CD4-positive, alpha-beta T cell (primary cell): ENCODE measurements around the gene RUFY3. TPM values are rescaled to one million over a fixed set of nuclear protein-coding genes. Genes with fewer than 3 reads are reported as not detected.

ENCODE experiments used
- ATAC-seq: fragments of 200-7000 bp; cut with Tn5 transposase; one replicate; pipeline ENCODE4 v1.10.0; 2022; ENCODE audit warnings: mild to moderate bottlenecking; ENCODE audit not compliant: poor library complexity
- CTCF ChIA-PET: fragments of 350-600 bp; sonication (Branson Sonifier 250); formaldehyde crosslinking; loops from one replicate; lab custom pipeline; 2021; ENCODE audit warnings: antibody characterized with exemption, inconsistent platforms; lab: Charles Lee
- POLR2A ChIA-PET: fragments of 350-600 bp; sonication (Branson Sonifier 250); formaldehyde crosslinking; loops from one replicate; lab custom pipeline; 2021; ENCODE audit warnings: antibody characterized with exemption, inconsistent platforms; lab: Charles Lee
- DNase-seq, 14 experiments: peaks; one replicate each; pipeline ENCODE4 v3.0.0-alpha.2; 2013 to 2020; ENCODE audit warnings: mixed read lengths in 2 of 14
- H3K27ac ChIP-seq, 2 donors: one replicate each; pipeline versions ENCODE4 v1.5.1 to v1.7.0; 2013; ENCODE audit warnings: low read length in 2 of 2, low read depth in 1 of 2, mild to moderate bottlenecking in 1 of 2
- H3K27me3 ChIP-seq, 2 experiments: 1 replicate in 1 of 2; 2 replicates in 1 of 2; pipeline versions ENCODE4 v1.6.1 to v1.7.0; 2013; ENCODE audit warnings: low read length in 2 of 2, control low read depth in 1 of 2, mild to moderate bottlenecking in 1 of 2, moderate library complexity in 1 of 2; ENCODE audit not compliant: insufficient read depth in 2 of 2, control insufficient read depth in 1 of 2
- H3K36me3 ChIP-seq: one replicate; pipeline ENCODE4 v1.6.1; 2013; ENCODE audit warnings: low read length, control low read depth; ENCODE audit not compliant: insufficient read depth
- H3K4me1 ChIP-seq: one replicate; pipeline ENCODE4 v1.6.1; 2013; ENCODE audit warnings: low read length, control low read depth; ENCODE audit not compliant: insufficient read depth
- H3K4me3 ChIP-seq: one replicate; pipeline ENCODE4 v1.5.1; 2013; ENCODE audit warnings: mild to moderate bottlenecking, low read length, moderate library complexity
- H3K9me3 ChIP-seq, 2 experiments: 1 replicate in 1 of 2; 2 replicates in 1 of 2; pipeline versions ENCODE4 v1.6.1 to v1.7.0; 2013; ENCODE audit warnings: low read length in 2 of 2, mild to moderate bottlenecking in 2 of 2, control low read depth in 1 of 2, moderate library complexity in 1 of 2; ENCODE audit not compliant: control insufficient read depth in 1 of 2, insufficient read depth in 1 of 2
- H3K27ac Mint-ChIP-seq: one replicate; pipeline ENCODE4 v1.8.0; 2020; ENCODE audit warnings: mixed read lengths
- H3K27me3 Mint-ChIP-seq: one replicate; pipeline ENCODE4 v1.8.0; 2021; ENCODE audit warnings: mixed read lengths
- H3K36me3 Mint-ChIP-seq: one replicate; pipeline ENCODE4 v1.8.0; 2021; ENCODE audit warnings: low read depth, mixed read lengths
- H3K4me1 Mint-ChIP-seq: one replicate; pipeline ENCODE4 v1.8.0; 2021; ENCODE audit warnings: low read depth, mixed read lengths
- H3K4me3 Mint-ChIP-seq: one replicate; pipeline ENCODE4 v1.8.0; 2020; ENCODE audit warnings: mild to moderate bottlenecking, mixed read lengths
- H3K9me3 Mint-ChIP-seq: one replicate; pipeline ENCODE4 v1.8.0; 2020; ENCODE audit warnings: mixed read lengths
- intact Hi-C, 2 experiments: fragments of 100-400 bp; cut with DNase I in 1 of 2; cut with micrococcal nuclease in 1 of 2; formaldehyde crosslinking; loops; one replicate each; pipeline versions ENCODE4 v1.15.1 to v1.9.0; 2023 to 2025; cut with DNase I, micrococcal nuclease
- total RNA-seq, 174 experiments: library from RNA in 2 of 174; stranded (reverse) in 2 of 174; gene quantifications; one replicate each; pipeline ENCODE4 v1.2.3 and lab custom pipeline; 2021 to 2026
- TF ChIP-seq, protein P1 (sequence below): fragments of 200-600 bp; IDR thresholded peaks from one replicate; pipeline ENCODE4 v1.8.0; 2022; ENCODE audit warnings: antibody characterized with exemption, mild to moderate bottlenecking

Gene RUFY3
- total RNA-seq, 2 experiments from 2014 or later, result 18.0 to 18.1 TPM

GRCh38 chr4:70706044-70706461, 15.7 kb upstream of the RUFY3 start:
- Histone ChIP-seq H3K4me1 (peaks cover 24% of the 10 kb centered on the region), H3K9me3 (no peaks in the 10 kb centered on the region), H3K36me3 (no peaks in the 10 kb centered on the region), H3K4me3 (peak overlapping the region; percentile 66), H3K27ac (peak overlapping the region; percentile 67 to 71), H3K27me3 (no peaks in the 10 kb centered on the region)
- TF ChIP-seq, protein P1, sequence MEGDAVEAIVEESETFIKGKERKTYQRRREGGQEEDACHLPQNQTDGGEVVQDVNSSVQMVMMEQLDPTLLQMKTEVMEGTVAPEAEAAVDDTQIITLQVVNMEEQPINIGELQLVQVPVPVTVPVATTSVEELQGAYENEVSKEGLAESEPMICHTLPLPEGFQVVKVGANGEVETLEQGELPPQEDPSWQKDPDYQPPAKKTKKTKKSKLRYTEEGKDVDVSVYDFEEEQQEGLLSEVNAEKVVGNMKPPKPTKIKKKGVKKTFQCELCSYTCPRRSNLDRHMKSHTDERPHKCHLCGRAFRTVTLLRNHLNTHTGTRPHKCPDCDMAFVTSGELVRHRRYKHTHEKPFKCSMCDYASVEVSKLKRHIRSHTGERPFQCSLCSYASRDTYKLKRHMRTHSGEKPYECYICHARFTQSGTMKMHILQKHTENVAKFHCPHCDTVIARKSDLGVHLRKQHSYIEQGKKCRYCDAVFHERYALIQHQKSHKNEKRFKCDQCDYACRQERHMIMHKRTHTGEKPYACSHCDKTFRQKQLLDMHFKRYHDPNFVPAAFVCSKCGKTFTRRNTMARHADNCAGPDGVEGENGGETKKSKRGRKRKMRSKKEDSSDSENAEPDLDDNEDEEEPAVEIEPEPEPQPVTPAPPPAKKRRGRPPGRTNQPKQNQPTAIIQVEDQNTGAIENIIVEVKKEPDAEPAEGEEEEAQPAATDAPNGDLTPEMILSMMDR, result no peak
- Mint-ChIP-seq H3K36me3 (peaks cover 10% of the 10 kb centered on the region), H3K4me1 (peaks cover 45% of the 10 kb centered on the region), H3K27ac (peak overlapping the region; percentile 93), H3K4me3 (peak overlapping the region; percentile 88), H3K27me3 (no peaks in the 10 kb centered on the region), H3K9me3 (no peaks in the 10 kb centered on the region)
- ATAC-seq (no peak), DNase-seq (no peak)
- POLR2A ChIA-PET, result interaction anchor here (0.7 to 6.4 kb wide), 19 partner anchors 9 to 304 kb away, joined by 3 to 166 read pairs (median 8); partner anchors contain the start of genes DCK, GRSF1, MOB1B and RUFY3
- CTCF ChIA-PET, result interaction anchor here (0.8 to 3.7 kb wide), 6 partner anchors 16 to 196 kb away, joined by 3 to 35 read pairs (median 8); partner anchors contain the start of genes MOB1B, RUFY3 and UTP3
- intact Hi-C loops, result loop anchor here in 1 of 2 experiments (5.0 kb wide), 1 partner anchor 131 kb away; the partner anchor contains the start of gene GRSF1

DNA sequence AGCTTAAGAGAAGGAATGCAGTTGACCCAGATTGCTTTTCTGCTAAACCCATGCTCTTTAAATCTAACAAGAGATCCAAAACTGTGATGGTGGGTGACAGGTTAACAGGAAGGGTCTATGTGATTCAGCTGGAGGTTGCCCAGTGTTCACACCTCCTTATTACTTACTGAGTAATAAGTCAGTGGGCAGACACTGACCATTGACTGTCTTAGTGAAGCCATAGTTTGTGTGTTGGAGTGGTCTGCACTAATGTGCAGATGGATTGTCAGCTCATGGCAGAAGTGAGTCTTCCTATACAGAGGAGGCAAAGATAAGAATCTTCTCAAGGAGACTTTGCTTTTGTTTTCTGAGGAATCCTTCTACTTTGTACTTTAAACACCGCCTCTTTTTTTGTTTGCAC, 15.2 kb upstream of the RUFY3 start:
- H3K9me3 ChIP-seq, result no peaks in the 10 kb centered on the region
- no peaks in the 10 kb centered on the region for H3K36me3 ChIP-seq
- ATAC-seq (no peak), DNase-seq (no peak)
- peak overlapping the region; percentile 88 for H3K4me3 Mint-ChIP-seq
- H3K27me3 ChIP-seq, result no peaks in the 10 kb centered on the region
- H3K36me3 Mint-ChIP-seq, result peaks cover 10% of the 10 kb centered on the region
- peak overlapping the region; percentile 66 for H3K4me3 ChIP-seq
- H3K9me3 Mint-ChIP-seq, result no peaks in the 10 kb centered on the region
- ChIA-PET POLR2A (interaction anchor here (0.8 to 6.4 kb wide), 13 partner anchors 9 to 287 kb away, joined by 3 to 166 read pairs (median 18); partner anchors contain the start of genes DCK, GRSF1, MOB1B and RUFY3), CTCF (interaction anchor here (0.8 to 3.7 kb wide), 5 partner anchors 16 to 130 kb away, joined by 3 to 35 read pairs (median 9); partner anchors contain the start of genes RUFY3 and UTP3)
- intact Hi-C loops, result loop anchor here in 1 of 2 experiments (5.0 kb wide), 1 partner anchor 131 kb away; the partner anchor contains the start of gene GRSF1
- H3K27ac Mint-ChIP-seq, result peak overlapping the region; percentile 93
- H3K27me3 Mint-ChIP-seq, result no peaks in the 10 kb centered on the region
- H3K27ac ChIP-seq, result peak overlapping the region in 1 of 2 donors; percentile 67
- H3K4me1 ChIP-seq, result peaks cover 25% of the 10 kb centered on the region
- peaks cover 47% of the 10 kb centered on the region for H3K4me1 Mint-ChIP-seq
- TF ChIP-seq, protein P1, result no peak

- POLR2A ChIA-PET, result no interaction called here
- CTCF ChIA-PET, result no interaction called here
- DNase-seq, result no peak
- Mint-ChIP-seq H3K9me3 (no peaks in the 10 kb centered on the region), H3K4me3 (peak overlapping the region; percentile 17), H3K27me3 (no peaks in the 10 kb centered on the region), H3K36me3 (no peaks in the 10 kb centered on the region), H3K27ac (peak overlapping the region; percentile 41), H3K4me1 (peaks cover 60% of the 10 kb centered on the region)
- H3K9me3 ChIP-seq, result no peaks in the 10 kb centered on the region
- peaks cover 24% of the 10 kb centered on the region for H3K4me1 ChIP-seq
- no peak overlapping the region for H3K4me3 ChIP-seq
- no peak overlapping the region for H3K27ac ChIP-seq
- intact Hi-C loops, result loop anchor here in 1 of 2 experiments (5.0 kb wide), 1 partner anchor 128 kb away; the partner anchor contains the start of gene GRSF1
- H3K36me3 ChIP-seq, result no peaks in the 10 kb centered on the region
- ATAC-seq, result no peak
- TF ChIP-seq, protein P1, result no peak
- no peaks in the 10 kb centered on the region for H3K27me3 ChIP-seq
These were observed 12.1 kb upstream of the RUFY3 start for GRCh38 chr4:70709611-70710205.
